Measurements from ENCODE around the gene RAVER1.
A peak's percentile ranks its signal among the peaks of the same experiment; 100 is the strongest.

The RAVER1 gene

DNA sequence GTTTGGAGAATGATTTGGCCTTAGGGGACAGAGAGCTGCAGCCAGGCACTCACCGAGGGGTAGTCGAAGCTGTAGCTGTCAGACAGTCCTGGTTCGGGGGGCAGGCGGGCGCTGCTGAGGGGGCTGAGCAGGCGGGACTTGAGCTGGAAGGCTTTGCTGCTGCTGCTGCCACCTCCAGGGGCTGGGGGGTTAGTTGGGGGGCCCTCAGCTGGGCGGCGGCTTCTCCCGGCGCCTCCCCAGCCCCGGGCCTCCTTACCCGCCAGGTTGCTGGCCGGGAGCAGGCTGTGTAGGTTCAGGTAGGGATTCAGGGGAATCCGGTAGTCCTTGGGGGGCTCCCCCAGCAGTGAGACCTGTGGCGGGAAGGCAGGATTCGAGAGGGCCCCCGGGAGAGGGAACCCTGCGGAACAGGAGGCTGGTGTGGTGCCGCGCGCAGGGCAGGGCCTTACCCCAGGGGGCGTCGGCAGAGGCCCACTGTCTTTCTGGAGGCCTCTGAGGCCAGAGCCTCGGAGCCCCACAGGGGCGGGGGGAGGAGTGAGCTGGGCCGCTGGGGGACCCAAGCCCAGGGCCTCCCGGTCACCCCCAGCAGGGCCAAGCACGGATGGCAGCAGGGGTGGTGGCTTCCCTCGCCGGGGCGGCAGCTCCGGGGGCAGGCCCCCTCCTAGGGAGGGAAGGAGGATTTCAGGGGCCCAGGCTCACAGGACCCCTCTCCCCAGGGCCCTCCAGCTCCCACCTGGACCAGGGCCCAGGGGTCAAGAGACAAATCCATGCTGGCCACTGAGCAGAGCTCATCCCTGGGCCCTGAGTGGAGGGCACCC is 12.5 kb downstream of the RAVER1 start:
- no peak for DNase-seq (ENCODE audit: low read depth)
- H3K4me3 ChIP-seq (ENCODE audit: low read depth, low read length), result no peak overlapping the region

DNA sequence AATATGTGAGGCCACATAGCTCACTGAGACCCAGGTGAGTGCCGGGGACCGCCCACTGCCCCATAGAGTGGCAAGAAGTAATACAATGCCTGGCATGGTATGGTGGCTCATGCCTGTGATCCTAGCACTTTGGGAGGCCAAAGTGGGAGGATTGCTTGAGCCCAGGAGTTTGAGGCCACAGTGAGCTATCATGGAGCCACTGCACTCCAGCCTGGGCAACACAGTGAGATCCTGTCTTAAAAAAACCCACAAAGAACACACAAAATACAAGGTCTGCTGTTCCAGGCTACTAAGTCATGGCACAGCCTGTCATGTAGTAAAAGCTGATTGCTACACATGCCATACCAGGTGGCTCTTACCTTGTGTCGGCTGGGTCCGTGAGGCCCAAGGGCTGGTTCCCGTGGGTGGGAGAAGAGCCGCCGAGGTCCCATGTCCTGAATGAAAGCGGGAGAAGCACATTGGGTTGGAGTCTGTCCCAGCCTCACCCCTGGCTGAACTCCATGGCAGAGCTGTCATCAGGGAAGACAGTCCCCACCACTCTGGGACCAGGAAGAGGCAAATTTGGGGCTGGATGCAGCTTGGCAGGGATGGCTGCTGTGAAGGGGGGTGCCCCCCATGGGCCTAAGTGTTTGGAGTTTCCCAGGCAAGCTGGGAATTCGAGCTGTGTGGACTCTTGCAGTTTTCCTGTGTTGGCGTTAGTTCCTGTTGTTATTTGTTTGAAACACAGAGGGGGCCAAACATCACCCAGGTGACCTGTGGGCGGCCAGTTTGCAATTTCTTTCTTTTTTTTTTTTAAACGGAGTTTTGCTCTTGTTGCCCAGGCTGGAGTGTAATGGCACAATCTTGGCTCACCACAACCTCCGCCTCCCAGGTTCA is 14.3 kb downstream of the RAVER1 start:
- no peak for DNase-seq (ENCODE audit: low read depth)
- H3K4me3 ChIP-seq (ENCODE audit: low read depth, low read length), result no peak overlapping the region

DNA sequence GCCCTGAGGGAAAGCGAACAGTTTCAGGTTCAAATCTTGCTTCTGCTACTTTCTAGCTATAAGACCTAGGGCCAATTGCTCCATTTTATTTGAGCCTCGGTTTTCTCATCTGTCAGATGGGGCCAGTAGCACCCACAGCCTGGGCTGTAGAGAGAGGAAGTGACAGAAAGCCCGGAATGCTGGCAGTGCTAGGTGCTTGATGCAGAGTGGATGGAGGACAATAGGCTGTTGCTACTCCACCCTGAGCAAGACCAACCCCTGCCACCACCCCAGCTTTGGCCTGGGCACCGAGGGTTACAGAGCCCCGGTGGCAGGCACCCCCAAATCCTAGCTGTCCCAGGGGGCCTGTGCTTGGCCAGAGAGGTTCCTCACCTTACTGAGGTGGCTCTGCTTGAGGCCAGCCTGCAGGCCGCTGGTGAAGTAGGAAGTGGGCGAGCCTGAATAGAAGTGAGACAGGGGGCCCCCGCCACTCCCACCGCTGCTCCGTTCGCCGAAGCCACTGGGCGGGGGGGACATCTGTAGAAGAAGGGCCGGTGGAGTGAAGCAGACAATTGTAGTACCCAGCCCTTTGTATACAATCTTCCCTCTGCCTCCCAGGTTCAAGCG is 15.4 kb downstream of the RAVER1 start:
- no peak for DNase-seq (ENCODE audit: low read depth)
- H3K4me3 ChIP-seq (ENCODE audit: low read depth, low read length), result no peak overlapping the region

DNA sequence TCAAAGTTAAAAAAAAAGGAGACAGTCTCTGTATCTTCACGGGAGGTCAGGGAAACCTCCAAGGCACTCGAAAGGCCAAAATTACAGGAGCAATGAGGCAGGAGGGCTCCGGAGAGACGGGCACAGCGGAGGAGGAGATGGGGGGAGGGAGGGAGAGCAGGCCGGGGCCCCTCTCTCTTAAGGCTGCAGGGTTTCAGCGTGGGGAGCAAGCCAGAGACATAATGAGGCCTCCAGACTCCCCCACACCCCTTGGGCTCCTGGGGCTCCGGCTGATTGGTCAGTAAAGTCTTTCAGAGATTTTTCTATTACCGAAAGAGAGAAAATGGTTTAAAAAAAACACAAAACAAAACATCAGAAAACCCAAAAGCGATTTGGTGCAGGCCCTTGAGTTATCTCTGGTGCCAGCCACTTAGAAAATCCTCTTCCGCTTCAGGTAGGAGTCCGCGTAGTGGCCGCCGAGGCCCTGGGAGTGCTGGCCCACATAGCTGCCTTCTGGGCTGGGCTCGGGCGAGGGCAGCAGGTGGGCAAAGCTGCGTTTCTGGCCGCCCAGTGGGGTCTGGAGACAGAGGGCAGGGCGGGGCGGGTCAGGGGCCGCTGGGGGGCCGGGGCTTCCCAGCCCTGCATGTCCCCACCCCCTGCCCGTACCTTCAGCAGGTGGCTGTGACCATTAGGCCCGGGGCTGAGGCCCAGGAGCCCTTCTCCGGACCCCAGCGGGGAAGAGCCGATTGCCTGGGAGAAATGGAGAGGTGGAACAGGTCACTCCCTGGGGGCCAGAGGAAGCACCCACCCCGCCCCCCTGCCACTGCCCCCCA is 16.1 kb downstream of the RAVER1 start:
- DNase-seq (ENCODE audit: low read depth), result no peak
- no peak overlapping the region for H3K4me3 ChIP-seq (ENCODE audit: low read depth, low read length)

DNA sequence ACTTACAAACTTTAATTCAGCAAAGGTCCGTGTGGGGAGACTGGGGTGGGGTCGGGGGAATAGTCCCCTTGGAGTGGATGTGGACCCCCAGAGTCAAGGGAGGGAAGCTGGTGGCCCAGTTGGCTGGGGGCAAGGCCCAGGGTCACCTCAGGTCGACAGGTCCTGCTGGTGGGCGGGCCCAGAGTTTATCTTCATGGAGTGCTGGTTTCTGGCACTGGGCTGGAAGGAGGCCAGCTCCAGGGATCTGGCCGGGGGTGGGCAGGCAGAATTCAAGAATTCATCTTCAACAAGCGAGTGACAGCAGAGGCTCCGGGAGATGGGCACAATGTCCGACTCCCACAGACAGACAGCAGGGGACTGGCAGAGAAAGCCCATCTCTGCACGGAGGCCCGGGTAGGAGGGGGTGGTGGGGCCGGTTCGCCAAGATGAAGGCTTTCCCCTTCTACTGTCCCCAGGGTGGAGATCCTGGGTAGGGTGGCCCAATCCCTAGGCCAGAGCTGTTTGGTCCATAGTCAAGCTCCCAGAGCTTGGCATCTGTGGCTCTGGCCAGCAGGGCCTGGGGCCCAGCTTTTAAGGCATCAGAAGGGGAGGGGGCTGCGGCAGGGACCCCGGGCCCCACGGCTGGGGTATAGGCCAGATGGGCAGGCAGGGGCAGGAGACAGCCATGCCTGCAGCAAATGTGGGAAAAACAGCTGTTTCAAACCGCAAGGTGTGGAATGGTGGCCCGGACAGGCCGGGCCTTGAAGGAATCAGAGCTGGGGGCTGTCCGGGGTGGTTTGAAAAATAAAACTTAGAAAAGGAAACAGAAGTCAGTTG is 16.9 kb downstream of the RAVER1 start:
- no peak overlapping the region for H3K4me3 ChIP-seq (ENCODE audit: low read depth, low read length)
- DNase-seq (ENCODE audit: low read depth), result no peak

DNA sequence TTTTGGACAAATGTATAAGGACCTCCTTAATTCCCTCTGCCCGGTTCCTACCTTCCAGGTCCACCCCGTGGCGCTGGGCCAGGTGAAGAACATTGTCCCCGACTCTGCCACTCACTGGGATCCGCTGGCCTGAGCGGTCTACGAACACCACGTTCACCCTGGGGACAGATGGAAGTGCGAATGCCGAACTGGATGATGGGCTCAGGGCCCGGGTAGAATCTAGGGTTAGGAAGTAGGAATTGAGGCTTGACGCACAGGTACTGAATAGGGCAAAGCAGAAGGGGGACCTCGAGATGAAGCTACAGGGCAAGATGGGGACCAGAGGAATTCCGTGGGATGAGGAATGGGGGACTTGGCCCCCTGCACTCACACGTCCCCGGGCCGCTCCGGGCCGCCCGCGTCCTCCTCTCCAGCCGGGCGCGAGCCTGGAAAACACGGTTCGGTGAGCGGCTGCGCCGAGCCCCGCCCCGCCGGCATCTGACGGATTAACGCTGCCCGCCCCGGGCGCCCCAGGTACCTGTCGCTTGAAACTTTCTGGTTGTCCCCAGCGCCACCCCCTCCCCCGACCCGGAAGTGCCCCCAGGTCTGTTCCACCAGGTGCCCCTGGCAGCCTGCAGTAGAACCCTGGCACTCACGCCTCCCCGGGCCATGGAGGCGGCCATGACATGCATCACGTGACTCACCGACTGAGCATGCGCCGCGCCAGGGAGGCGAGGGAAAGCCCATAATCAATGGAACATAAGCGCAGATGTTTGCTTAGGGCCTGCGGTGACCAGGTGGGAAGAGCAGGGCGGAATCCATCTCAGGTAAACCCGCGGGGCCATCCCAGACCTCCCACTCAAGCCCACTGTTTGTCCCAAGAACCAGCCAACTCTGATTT is 17.8 kb downstream of the RAVER1 start, which contains the start of gene FDX2:
TSS of gene FDX2 (minus strand) at position 681 of the 880 bp plus-strand sequence. CDS start at position 662, 19 bp downstream.
- no peak for DNase-seq (ENCODE audit: low read depth)
- H3K4me3 ChIP-seq (ENCODE audit: low read depth, low read length), result peak within 1 kb of the TSS; percentile 77

DNA sequence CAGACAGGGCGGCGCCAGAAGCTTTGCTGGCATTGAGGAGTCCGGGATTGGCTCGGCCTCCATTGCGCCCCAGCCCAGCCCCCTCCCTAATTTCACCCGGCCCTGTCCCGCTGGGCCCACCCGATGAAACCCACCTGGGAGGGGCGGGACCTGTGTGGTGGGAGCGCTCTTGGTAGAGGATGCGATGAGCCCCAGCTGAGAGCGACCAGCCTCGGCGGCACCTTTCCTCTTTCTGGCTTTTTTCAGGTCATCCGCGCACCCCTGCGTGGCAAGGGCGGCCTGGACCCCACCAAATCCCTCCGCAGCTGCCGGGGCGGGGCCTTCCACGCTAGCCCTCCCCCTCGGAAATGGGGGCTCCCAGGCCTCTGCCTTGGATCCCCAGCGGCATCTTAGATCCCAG is 23.9 kb downstream of the RAVER1 start, which contains the start of gene ZGLP1:
TSS of gene ZGLP1 (minus strand) at position 393 of the 400 bp plus-strand sequence.
- no peak for DNase-seq (ENCODE audit: low read depth)
- no peak within 1 kb of the TSS for H3K4me3 ChIP-seq (ENCODE audit: low read depth, low read length)

DNA sequence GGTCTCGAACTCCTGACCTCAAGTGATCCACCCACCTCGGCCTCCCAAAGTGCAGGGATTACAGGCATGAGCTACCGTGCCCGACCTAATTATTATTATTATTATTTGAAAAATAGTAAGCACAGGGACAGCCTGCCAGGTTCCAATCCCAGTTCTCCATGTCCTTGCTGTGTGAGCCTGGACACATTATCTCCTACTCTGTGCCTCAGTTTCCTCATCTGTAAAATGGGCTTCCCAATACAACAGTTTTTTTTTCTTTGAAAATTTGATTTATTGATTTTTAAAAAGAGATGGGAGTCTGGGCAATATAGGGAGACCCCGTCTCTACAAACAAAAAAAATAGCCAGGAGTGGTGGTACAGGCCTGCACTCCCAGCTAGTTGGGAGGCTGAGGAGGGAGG is 27.0 kb downstream of the RAVER1 start:
- DNase-seq (ENCODE audit: low read depth), result no peak
- no peak overlapping the region for H3K4me3 ChIP-seq (ENCODE audit: low read depth, low read length)

DNA sequence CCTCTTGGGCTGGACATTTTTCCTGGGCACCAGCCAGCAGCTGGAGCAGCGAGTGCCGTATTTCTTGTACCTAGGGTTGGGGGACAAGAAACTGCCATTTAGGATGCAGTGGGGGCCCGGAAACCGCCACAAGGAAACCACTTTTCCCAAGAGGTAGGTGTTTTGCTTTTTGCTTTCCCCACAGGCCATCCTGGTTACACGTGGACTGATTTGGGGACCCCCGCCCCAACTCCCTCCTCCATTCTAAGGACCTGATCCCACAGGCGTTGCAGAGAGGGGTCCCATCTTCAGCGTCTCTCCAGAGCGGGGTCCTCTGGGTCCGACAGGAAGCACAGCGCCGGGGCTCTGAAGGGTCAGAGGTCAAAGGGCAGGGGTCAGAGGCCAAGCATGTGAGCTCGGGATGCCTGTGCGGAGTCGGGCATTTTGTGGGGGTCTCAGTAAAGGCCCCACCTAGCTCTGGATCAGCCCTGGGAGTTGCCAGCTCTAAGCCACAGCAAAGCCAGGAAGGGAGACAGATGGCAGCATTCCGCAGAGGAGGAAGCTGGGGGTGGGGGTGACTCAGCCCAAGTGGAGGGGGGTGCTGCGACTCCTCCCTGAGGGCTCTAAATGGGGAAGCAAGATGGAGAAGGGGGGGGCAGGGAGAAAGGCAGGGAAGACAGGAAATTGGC is 28.1 kb downstream of the RAVER1 start:
- no peak for DNase-seq (ENCODE audit: low read depth)
- no peak overlapping the region for H3K4me3 ChIP-seq (ENCODE audit: low read depth, low read length)

DNA sequence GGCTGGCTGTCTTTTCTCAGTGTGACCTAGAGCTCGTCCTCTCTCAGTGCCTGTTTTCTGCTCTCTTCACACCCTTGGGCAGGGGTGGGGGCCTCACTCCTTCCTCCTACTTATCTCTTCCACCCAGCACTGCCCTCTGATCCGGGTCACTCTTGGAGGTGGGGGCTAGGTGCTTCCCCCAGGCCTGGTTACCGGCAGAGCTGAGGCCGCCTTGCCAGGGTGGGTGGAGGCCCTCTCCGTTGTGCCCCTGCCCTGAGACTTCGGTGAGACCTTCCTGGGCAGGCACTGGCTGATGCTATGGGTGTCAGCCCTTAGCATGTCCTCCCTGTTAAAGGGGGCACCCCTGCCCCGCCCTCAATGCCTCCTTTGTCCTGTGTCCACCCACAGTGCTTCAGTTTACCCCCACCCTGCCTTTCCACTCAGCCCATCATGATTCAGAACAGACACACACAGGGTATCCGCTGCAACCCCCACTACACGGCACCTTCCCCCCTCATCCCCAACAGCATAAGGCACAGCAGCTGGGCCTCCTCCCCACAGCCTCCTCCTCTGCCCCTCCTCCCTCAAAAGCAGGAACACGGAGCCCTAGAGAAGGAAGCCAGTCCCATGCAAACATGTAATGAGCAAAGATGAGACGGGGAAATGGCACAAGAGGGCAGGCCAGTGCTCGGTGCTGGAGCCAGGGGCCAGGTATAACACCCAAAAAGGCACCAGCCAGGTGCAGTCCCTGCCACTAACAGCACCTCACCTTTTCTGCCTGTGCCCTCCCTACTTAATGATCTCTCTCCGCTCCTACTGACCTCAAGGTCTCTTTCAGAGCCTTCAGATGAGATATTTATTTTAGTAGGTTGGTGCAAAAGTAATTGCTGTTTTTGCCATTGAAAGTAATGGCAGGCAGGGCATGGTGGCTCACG is 33.5 kb downstream of the RAVER1 start:
- DNase-seq (ENCODE audit: low read depth), result no peak
- H3K4me3 ChIP-seq (ENCODE audit: low read depth, low read length), result no peak overlapping the region

DNA sequence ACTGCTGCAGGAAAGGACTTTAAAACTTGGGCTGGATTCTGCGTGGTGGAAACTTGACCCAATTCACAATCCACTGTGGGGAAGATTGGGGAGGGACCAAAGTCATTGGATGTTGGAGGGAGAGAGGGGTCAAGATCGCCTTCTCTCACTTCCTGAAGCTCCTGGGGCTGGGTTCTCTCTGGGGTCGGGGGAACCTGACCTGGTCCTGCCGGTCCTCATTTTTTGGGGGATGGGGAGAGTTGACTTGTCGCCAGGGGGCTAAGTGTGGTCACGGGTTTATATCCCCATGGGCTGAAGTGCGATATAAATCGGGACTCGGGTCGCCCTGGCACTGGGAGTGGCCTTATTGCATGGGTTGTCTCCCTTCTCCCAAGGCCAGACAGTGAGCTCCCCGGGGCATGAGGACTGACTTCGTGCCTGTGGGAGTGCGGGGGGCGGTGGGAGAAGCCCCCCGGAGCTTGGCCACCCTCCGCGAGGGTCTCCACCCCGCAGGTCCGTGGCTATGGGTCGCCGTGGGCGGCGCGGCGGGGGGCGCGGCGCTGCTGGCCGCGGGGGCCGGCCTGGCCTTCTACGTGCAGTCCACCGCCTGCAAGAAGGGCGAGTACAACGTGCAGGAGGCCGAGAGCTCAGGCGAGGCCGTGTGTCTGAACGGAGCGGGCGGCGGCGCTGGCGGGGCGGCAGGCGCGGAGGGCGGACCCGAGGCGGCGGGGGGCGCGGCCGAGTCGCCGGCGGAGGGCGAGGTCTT is 37.3 kb downstream of the RAVER1 start:
- H3K4me3 ChIP-seq (ENCODE audit: low read depth, low read length), result no peak overlapping the region
- DNase-seq (ENCODE audit: low read depth), result no peak

DNA sequence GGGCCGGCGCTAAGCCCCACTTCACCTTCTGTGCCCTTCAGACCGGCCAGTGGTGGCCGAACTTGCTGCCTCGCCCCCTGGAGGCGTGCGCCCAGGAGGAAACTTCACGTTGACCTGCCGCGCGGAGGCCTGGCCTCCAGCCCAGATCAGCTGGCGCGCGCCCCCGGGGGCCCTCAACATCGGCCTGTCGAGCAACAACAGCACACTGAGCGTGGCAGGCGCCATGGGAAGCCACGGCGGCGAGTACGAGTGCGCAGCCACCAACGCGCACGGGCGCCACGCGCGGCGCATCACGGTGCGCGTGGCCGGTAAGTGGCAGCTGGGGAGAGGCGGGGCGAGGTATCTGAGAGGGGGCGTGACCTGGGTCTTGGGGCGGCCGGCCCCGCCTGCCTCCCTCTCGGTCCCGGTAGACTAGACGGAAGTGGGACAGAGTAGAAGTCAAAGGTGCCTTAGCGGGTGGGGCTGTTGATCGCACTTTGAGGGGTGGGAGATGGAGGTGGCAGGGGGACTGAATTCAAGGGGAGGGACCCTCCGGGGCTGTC is 38.0 kb downstream of the RAVER1 start:
- H3K4me3 ChIP-seq (ENCODE audit: low read depth, low read length), result no peak overlapping the region
- no peak for DNase-seq (ENCODE audit: low read depth)

DNA sequence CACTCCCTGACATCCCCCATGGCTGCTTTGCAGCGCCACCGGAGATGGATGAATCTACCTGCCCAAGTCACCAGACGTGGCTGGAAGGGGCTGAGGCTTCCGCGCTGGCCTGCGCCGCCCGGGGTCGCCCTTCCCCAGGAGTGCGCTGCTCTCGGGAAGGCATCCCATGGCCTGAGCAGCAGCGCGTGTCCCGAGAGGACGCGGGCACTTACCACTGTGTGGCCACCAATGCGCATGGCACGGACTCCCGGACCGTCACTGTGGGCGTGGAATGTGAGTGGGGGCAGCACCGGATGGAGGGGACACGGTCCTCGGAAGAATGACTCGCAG is 39.0 kb downstream of the RAVER1 start:
- no peak for DNase-seq (ENCODE audit: low read depth)
- H3K4me3 ChIP-seq (ENCODE audit: low read depth, low read length), result no peak overlapping the region

DNA sequence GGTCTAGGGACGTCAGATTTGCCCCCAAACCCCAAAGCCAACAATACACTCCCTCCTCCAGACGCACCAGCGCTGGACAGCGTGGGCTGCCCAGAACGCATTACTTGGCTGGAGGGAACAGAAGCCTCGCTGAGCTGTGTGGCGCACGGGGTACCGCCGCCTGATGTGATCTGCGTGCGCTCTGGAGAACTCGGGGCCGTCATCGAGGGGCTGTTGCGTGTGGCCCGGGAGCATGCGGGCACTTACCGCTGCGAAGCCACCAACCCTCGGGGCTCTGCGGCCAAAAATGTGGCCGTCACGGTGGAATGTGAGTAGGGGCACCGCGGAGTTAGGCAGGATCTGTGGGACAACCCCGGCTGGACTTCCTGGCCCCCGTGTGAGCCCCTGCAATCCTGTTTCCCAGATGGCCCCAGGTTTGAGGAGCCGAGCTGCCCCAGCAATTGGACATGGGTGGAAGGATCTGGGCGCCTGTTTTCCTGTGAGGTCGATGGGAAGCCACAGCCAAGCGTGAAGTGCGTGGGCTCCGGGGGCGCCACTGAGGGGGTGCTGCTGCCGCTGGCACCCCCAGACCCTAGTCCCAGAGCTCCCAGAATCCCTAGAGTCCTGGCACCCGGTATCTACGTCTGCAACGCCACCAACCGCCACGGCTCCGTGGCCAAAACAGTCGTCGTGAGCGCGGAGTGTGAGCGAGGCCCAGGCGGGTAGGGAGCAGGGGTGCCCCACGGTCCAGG is 39.5 kb downstream of the RAVER1 start:
- no peak for DNase-seq (ENCODE audit: low read depth)
- no peak overlapping the region for H3K4me3 ChIP-seq (ENCODE audit: low read depth, low read length)

Measured in skeletal muscle cell (primary cell).